HG03196 (cell line): ENCODE data around the gene PPP1R37.
A peak's percentile ranks its signal among the peaks of the same experiment; 100 is the strongest.

Experiments
- ATAC-seq: cut with Tn5 transposase; IDR thresholded peaks from one replicate; pipeline ENCODE4 v1.9.1; 2021; ENCODE audit not compliant: unreplicated experiment

PPP1R37 gene

GRCh38 chr19:45166723-45167252 is 73.8 kb downstream of the PPP1R37 start:
- no peak for ATAC-seq

GRCh38 chr19:45168767-45169351 is 75.9 kb downstream of the PPP1R37 start:
- no peak for ATAC-seq

- ATAC-seq, result no peak
Observed at GRCh38 chr19:45169602-45170001, 76.6 kb downstream of the PPP1R37 start.

GRCh38 chr19:45170146-45171106 is 77.4 kb downstream of the PPP1R37 start:
- ATAC-seq, result no peak

GRCh38 chr19:45171211-45171623 is 78.2 kb downstream of the PPP1R37 start:
- no peak for ATAC-seq

GRCh38 chr19:45172173-45172572 is 79.2 kb downstream of the PPP1R37 start:
- ATAC-seq, result no peak

- ATAC-seq, result no peak
Observed at GRCh38 chr19:45172611-45173208, 79.7 kb downstream of the PPP1R37 start.

- no peak for ATAC-seq
Observed at GRCh38 chr19:45173816-45174215, 80.8 kb downstream of the PPP1R37 start.

- ATAC-seq, result no peak
Observed at GRCh38 chr19:45175515-45176345, 82.8 kb downstream of the PPP1R37 start.

- ATAC-seq, result no peak
Observed at GRCh38 chr19:45177817-45178261, 84.9 kb downstream of the PPP1R37 start, which contains the start of gene TRAPPC6A. Gene TRAPPC6A, minus strand, starts transcription at chr19:45178237. Its CDS starts 19 bp downstream, at chr19:45178218.

GRCh38 chr19:45178262-45179071 is 85.5 kb downstream of the PPP1R37 start, which contains the start of gene BLOC1S3:
Gene BLOC1S3, plus strand, starts transcription at chr19:45178784. Its CDS starts 513 bp downstream, at chr19:45179297.
- ATAC-seq, result peak; percentile 80

GRCh38 chr19:45179072-45179891 is 86.3 kb downstream of the PPP1R37 start:
- ATAC-seq, result no peak

- no peak for ATAC-seq
Observed at GRCh38 chr19:45179892-45180370, 87.0 kb downstream of the PPP1R37 start.

- ATAC-seq, result no peak
Observed at GRCh38 chr19:45180936-45181335, 88.0 kb downstream of the PPP1R37 start.

- ATAC-seq, result no peak
Observed at GRCh38 chr19:45182758-45183157, 89.8 kb downstream of the PPP1R37 start.

GRCh38 chr19:45184115-45184514 is 91.1 kb downstream of the PPP1R37 start:
- no peak for ATAC-seq

GRCh38 chr19:45186509-45187334 is 93.7 kb downstream of the PPP1R37 start:
- ATAC-seq, result no peak
